Hematopoietic multipotent progenitor cell treated with erythropoietin and hydrocortisone succinate and interleukin-3 and kit ligand, for 17 days (in vitro differentiated cells): ENCODE data around the gene BMPR1B.

Source experiments
- DNase-seq: peaks from one replicate; pipeline ENCODE4 v3.0.0-alpha.2; 2015; ENCODE audit warnings: low spot score

Gene BMPR1B

DNA sequence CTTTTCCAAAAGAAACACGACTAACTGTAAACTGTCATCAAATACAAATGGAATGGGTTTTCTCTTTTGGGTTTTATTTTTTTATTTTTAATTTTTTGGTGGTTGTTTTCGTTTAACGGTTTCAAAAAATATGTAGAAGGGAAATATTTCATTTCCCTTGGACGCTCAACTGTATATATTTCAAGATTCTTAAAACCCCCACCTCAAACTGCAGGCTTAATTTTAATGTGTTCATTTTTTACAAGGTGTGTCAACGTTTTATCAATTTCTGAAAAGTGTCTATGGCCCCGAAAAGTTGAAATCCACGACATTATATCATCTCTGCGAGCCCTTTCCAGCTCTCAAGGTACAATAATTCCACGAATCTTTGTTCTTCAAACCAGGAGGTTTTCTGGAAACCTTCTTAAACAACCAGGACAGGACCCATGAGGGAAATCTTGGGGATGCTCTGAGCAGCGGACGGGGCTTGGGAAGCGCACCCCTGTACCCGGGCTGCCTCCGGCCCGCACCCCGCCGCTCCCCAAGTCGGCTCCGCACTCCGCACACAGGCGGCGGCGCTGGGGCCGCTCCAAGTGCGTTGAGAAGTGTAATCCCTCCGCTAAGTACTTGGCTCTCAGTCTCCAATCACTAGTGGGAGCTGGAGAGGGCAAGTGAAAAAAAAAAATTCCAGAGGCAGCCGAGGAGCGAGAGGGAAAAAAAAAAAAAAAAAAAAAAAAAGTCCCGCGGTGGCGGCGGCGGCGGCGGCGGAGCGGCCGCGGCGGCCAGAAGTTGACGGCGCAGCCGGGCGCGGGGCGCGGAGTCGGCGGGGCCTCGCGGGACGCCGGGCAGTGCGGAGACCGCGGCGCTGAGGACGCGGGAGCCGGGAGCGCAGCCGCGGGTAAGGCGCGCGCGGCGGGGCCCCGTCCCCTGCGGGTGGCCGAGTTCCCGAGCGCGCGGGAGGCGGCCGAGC is at the start of gene BMPR1B:
Gene BMPR1B, plus strand, starts transcription at position 764 of the 949 bp plus-strand sequence. CDS start 346,470 bp downstream, outside the sequence.
- DNase-seq: no peak

GRCh38 chr4:94711635-94712034 is 46.1 kb upstream of the BMPR1B start:
- DNase-seq: no peak

DNA sequence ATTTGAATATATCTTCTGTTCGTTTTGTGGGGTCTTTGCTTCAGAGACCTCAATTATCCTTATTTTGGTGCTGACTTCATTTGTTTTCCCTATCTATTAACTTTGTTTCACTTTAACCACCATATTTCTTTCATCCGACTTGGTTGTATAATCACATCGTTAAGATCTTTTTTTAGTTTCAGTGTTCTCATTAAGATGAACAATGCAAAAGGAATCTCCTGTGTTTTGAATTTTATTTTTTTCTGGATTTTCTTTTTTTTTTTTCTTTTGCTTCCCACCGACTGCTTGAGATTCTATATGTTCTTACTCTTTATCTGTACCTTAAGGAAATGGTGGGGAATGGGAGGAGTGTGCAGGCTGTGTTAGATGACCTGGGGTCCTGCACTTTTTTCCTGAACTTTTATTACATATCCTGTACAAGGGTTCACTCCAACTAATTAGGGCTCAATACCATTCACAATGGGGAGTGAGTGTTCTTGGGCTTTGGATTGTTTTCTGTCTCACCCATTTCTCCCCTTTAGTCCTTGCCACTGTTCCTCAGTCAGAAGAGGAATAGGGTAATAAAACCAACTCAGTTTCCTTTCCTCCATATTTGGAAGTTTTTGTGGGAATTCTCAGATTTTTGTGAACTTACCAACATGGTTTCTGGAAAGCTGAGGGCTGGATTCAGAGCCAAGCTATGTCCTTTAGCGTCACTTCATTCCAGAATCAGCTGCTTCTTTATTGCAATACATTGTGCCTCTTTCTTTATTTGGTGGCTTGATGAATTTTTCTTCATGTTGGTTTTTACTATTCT is 43.2 kb upstream of the BMPR1B start:
- no peak for DNase-seq

DNA sequence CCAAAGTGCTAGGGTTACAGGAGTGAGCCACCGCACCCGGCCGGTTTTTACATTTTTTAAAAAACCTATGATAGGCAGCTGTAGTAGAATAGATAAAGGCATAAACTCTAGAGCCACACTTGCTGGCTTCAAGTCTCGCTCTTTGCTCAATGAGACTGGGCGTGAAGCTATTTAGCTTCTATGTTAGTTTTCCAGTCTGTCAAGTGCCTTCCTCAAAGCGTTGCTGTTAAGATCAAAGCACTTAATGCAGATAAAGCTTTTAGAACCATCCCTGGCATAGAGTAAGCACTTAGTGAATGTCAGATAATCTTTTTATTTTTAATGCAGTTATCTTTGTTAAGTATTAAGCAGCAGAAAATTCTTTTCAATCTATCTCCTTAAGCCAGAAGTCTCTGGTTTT is 42.0 kb upstream of the BMPR1B start:
- DNase-seq: no peak

DNA sequence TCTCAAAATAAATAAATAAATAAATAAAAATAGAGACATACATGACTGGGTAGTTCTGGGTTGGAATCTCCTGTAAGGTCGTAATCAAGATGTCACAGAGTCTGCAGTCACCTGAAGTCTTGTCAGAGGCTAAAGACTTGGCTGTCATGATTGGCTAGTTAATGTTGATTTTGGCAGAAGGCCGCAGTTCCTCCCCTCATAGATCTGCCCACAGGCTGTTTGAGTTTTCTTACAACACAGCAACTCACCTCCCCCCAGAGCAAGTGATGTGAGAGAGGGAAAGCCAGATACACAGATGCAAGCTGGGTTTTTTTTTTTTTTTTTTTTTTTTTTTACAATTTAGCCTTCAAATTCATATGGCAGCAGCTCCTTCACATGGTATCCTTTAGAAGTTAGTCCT is 36.4 kb upstream of the BMPR1B start:
- DNase-seq: no peak

DNA sequence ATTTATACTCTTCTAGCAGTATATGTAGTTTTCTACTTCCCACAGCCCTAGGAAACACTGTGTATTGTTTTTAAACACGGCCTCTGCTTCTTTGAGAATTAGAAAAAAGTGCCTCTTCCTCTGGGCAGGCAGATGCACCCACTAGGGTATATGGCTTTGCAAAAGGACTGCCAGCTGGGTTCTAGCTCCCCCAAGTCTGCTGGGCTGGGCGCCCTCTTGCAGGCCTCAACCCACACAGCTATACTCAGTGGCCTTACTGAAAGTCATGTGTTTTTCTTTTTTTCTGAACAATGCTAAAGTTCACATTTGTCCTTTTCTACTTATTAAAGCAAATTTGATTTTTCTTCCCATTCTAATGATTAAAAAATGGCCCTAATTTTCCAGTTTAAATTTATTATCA is 35.5 kb upstream of the BMPR1B start:
- DNase-seq: no peak

GRCh38 chr4:94722748-94723147 is 35.0 kb upstream of the BMPR1B start:
- DNase-seq: no peak

DNA sequence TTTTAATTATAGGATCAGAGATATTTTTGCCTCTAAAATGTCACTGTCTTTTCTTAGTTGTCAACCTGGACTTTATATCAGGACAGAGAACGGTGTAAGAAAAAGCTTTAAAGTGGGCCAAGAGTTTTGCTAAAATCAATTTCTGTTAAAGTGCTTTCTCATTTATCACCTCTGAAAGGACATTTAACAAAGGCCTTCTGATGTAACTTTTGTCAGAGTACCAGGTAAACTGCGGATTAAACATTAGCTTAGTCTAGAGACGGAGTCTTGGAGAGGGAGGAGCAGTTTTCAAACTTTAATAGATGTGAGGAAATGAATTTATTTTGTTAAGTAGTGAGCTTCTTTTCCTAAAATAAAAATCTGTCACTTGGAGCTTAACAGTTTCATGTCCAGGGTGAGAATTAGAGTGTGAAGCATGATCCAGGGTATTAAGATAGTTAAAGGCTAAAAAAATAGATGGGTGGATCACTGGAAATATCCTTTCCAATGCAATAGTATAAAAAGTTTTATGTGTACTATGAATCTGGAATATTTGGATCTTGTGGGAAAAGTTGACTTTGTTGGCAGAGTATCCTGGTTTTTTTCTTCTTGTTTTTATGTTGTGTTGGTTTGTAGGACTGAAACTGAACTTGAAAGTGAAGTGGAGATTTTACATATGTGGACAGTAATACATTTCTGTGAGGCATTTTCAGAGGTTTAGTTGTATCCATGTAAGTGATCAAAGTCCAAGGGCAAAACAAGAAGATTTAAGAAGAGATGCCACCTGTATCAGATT is 33.6 kb upstream of the BMPR1B start:
- DNase-seq: no peak

DNA sequence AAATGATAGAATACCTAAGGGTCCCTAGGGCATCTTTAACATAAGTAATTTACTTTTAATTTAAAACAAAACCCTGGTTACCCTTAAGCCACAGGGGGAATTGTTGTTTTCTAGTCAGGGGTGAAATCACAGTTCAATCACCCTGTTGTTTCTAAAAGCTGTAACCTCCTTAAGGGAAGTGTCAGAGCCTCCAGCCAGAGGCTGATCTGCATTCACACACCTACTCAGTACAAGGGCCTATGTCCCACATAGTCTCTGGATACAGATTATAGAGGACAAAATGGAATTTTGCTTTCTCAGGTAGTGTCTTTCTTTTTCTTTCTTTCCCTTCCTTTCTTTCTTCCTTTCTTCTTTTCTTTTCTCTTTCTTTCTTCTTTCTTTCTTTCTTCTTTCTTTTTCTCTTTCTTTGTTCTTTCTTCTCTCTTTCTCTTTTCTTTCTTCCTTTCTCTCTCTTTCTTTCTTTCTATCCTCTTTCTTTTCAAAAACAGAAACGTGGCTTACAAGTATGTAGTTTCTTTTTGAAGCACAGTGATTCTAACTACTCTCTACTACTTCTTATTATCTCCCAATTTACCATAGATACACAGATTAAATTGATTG is 31.1 kb upstream of the BMPR1B start:
- DNase-seq: no peak

DNA sequence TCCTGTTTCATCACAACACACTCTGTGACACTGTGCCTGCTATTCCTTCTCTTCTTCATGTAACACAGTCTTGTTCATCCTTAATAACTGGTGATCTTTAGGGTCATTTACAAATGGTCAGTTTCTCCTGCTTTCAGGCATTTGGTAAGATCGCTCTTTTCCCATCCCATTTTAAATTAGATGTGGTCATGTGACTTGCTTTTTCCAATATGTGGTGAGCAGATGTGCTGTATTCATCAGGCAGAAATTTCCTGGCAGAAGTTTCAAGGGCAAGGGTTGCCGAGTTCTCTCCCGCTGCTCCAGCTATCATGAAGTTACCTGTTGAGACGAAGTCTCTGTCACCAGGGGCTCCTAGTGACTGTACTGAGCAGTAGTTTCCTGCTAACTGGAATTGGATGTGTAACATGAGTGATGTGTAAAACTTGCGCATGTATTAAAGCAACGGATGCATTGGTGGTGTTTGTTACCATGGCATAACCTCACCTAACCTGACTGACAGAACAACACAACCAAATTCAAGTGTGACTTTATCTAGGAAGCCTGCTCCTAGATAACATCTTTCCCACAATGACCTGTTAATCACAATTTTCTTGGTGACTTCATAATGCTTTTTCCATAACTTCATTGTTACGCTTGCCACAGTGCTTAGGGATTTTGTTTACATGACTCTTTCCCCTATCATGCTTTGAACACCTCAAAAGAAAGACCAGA is 29.5 kb upstream of the BMPR1B start:
- no peak for DNase-seq

GRCh38 chr4:94732358-94732698 is 25.4 kb upstream of the BMPR1B start:
- DNase-seq: no peak

- DNase-seq: no peak
These were observed 18.0 kb upstream of the BMPR1B start for GRCh38 chr4:94739741-94740140.

GRCh38 chr4:94741304-94741703 is 16.5 kb upstream of the BMPR1B start:
- DNase-seq: no peak

GRCh38 chr4:94743838-94744237 is 13.9 kb upstream of the BMPR1B start:
- DNase-seq: no peak

DNA sequence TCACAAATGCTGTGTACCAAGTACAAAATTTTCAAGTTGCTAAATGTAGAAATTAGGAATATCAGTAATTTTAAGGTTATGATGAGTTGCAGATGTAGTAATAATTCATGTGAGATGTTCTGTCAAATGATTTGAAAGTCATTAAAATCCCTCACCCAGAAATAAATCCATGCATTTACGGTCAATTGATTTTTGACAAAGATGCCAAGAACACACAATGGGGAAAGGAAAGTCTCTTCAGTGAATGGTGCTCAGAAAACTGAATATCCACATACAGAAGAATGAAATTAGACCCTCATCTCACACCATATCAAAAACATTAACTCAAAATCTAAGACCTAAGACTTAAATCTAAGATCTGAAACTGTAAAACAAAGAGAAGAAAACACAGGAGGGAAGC is 12.9 kb upstream of the BMPR1B start:
- DNase-seq: no peak

- no peak for DNase-seq
These were observed 11.0 kb upstream of the BMPR1B start for GRCh38 chr4:94746746-94747145.

- DNase-seq: no peak
These were observed 465 bp downstream of the BMPR1B start for GRCh38 chr4:94758141-94758699.

DNA sequence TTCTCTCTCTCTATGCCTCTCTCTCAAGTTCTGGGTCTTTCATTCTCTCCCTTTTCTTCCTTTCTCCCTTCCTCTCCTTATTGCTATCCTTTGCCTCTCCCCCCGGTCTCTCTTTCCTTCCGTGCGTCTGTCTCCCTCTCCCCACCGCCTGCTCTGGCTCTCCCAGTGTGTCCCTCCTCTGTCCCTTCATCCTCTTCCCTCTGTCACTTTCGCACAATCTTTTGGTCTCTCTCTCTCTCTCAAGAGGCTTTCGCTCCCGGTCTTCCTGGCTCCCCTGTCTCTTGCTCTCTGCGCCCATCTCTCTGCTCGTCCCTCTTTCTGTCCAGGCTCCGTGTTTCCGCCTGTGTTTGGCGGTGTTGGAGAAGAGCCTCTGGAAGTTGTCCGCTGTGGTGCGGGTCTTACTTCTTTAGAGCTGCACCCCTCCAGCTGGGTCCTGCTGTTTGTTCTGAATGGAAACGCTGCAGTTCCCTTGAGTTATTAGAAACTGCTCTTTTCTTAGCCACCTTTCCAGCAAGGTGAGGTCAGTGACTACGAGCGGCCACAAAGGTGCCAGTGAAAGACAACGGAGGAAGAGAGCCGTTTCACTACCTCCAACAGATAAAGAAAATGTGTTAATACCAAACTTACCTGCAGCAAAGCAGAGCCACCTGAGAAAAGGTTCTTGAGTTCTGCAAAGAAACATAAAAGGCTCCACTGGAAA is 1.1 kb downstream of the BMPR1B start:
- no peak for DNase-seq

DNA sequence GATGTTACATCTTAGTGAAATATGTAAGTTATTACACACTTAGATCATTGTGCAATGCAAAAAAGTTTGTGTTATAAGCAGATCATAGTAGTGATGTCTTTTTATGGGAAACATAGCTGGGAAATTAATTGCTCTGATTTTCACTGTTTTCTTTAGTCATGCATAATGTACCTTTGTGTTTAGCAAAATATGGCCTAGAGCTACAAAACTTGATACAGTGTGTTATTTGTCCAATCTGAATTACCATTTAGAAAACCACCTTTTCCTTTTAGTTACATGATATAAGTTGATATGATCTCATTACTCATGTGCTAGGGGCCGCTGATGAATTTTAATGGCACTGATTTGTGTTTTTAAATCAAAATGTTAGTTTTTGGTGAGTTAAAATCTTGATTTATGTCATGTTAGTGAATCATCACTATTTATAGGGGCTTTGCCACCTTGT is 2.0 kb downstream of the BMPR1B start:
- DNase-seq: no peak

- DNase-seq: no peak
These were observed 4.6 kb downstream of the BMPR1B start for GRCh38 chr4:94762326-94762725.
